Activated T-helper 1 cell treated with Interleukin-2 at 50 U/mL for 16 hours (primary cell): Measurements from ENCODE around the gene SPTLC2.
"Not testable (repeated sequence)": the region's sequence is repeated elsewhere in the genome, so short reads cannot be mapped to it uniquely, and the experiment has no call there.

Experiments
- DNase-seq: peaks from one replicate; pipeline ENCODE4 v3.0.0-alpha.2; 2020; ENCODE audit warnings: low read depth

SPTLC2 gene, protein sequence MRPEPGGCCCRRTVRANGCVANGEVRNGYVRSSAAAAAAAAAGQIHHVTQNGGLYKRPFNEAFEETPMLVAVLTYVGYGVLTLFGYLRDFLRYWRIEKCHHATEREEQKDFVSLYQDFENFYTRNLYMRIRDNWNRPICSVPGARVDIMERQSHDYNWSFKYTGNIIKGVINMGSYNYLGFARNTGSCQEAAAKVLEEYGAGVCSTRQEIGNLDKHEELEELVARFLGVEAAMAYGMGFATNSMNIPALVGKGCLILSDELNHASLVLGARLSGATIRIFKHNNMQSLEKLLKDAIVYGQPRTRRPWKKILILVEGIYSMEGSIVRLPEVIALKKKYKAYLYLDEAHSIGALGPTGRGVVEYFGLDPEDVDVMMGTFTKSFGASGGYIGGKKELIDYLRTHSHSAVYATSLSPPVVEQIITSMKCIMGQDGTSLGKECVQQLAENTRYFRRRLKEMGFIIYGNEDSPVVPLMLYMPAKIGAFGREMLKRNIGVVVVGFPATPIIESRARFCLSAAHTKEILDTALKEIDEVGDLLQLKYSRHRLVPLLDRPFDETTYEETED

DNA sequence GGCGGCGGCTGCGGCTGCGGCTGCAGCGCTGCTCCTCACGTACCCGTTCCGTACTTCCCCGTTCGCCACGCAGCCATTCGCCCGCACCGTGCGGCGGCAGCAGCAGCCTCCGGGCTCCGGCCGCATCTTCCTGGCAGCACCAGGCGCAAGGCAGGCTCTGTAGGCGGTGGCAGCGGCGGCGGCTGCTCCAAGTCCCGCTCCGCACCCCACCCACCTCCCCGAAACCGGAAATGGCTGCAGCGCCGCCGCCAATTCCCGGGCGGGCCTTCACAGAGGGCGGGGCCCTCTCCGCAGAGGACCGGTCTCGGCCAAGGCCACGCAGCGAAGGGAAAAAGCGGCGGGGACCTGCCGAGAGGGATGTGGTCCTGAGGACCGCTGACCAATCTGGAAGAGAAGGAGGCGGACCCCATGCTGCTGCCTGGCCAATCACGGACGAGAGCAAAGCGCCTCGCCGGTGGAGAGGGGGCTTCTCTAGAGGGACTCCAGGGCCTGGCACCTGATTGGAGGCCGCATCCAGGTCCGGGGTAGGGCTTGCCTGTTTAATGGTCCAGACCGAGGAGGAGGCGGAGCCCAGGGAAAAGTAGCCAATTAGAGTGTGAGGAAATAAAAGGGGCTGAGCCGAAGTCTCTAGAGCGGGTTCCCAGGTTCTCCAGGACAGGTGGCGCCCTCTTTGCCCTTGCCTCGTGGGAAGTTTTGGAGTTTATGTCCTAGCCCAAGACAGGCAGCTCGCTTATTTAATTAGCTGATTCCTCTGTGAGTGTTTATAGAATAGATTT is at the start of gene SPTLC2:
TSS of gene SPTLC2 (minus strand) at position 184 of the 776 bp plus-strand sequence. CDS start at position 126, 58 bp downstream.
- peak; percentile 93 for DNase-seq

DNA sequence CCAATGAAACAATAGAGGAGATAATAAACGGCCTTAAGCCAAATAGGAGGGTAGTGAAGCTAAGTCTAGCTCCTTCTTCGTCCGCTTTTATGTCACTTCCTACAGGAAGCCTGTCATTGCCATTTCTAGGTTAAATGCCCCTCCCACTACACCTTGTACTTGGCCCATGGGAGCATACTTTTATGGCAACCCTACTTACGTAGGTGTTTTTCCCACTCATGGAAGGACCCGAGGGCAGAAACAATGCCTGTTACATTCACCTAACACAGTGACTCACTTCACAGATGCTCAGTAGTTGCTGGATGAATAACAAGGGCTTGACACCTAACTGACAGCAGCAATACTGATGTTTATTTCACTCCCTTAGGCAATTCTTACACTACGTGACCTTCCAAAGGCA is 46.9 kb upstream of the SPTLC2 start:
- no peak for DNase-seq

DNA sequence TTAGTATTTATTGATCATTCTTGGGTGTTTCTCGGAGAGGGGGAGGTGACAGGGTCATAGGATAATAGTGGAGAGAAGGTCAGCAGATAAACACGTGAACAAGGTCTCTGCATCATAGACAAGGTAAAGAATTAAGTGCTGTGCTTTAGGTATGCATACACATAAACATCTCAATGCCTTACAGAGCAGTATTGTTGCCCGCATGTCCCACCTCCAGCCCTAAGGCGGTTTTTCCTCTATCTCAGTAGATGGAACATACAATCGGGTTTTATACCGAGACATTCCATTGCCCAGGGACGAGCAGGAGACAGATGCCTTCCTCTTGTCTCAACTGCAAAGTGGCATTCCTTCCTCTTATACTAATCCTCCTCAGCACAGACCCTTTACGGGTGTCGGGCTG is 45.1 kb upstream of the SPTLC2 start:
- DNase-seq, result not testable (repeated sequence)

DNA sequence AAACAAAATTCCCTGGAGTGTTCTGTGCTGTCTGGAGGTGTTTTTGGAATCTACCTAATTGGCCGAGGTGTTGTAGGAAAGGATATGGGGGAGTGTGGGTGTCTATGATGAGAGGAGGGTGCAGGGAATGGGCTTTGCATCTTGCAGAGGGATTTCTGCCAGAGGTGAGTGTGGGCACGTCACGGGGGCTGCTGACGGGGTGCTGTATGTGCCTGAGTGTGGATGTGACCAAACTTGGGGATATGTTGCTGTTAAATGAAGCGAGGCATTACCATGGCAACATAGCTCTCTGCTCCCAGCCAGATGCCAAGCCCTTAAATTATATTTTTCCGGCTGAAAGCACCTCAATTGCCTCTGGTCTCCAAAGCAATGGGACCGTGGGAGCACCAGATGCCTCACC is 44.3 kb upstream of the SPTLC2 start:
- no peak for DNase-seq

DNA sequence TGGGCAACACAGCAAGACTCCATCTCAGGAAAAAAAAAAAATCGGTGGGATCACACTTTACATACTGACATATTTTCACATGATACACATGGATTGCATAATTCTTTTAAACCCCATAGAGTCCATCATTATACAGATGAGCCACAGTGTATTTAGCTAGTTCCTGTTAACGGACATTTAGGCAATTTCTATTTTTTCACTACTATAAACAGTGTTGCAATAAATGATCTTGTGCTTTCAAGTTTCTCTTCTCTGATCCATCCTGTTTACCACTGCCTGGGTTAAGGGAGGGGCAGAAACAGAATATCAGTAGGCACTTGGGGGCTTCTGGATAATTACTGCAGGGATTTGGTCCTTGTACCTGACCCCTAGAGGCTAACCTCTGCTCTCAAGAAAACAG is 43.4 kb upstream of the SPTLC2 start:
- no peak for DNase-seq

DNA sequence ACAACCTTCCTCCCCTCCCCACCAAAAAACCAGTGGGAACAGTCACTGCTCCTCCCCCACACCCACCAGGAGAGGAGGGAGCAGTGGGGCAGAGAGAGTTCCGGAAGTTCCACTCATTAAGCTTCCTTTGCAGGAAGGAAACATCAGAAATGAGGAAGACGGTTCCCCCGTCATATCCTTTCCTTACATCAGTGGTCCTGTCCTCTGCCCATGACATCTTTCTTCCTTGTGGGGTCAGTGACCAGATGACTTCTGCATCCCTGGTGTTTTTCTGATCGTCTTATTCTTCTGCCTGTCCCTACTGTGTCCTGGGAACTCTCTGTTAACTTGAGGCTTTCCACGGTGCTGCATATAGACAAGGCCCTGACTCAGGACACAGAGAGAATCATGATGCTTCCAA is 40.8 kb upstream of the SPTLC2 start:
- no peak for DNase-seq

DNA sequence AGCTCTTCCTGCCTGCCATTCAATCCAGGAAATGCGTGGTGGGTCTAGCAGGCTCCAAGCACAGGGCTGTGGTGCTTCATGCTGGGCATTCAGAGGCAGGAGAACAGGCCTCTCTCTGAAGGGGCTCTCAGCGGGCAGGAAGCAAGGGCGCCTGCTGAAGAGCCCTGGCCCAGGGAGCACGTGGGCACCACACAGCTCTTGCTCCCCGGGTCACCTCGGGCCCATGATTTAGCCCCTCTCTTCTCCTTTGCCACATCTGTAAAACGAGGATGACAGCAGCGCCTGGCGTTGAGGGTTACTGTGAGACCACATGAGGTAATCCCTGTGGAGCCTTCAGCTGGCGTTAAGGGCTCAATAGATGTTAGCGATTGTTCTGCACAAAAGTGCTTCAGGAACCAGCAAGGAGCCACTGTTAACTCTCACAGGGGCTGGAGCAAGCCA is 37.6 kb upstream of the SPTLC2 start:
- no peak for DNase-seq

DNA sequence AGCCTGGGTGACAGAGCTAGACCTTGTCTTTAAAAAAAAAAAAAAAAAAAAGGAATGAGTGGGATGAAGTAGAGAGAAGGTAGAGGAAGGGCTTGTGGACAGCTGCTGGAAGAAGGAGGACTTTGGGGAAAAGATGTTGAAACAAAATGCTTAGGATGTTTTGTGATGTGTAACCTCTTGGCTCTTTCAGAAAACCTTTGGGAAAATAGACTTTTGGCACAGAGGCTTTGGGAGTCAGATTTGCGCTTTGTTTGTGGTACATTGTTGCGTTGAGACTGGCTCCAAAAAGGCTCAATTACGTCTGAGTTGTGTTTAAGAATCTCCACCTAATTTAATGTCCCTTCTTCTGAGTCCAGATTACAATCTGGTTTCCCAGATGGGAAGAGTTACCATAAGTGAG is 32.9 kb upstream of the SPTLC2 start:
- DNase-seq, result no peak

DNA sequence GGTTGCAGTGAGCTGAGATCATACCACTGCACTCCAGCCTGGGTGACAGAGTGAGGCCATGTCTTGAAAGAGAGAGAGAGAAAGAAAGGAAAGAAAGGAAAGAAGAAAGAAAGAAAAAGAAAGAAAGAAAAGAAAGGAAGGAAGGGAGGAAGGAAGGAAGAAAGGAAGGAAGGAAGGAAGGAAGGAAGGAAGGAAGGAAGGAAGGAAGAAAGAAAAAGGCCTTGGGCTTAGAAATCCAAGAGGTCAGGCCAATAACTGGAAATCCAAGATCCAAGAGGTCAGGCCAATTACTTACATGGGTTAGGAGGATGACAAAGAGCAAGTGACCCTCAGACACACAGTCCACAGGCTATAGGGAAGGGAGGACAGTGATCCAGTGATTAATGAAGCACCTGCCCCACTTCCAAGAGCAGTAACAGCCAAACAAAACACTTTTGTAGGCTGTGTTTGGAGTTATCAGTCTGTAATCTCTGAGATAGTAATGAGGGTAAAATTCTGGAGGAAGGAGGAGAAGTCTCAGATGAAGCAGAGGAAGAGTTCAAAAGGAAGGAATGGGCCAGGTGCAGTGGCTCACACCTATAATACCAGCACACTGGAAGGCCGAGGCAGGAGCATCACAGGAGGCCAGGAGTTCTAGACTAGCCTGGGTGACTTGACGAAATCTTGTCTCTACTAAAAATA is 32.2 kb upstream of the SPTLC2 start:
- DNase-seq, result no peak

DNA sequence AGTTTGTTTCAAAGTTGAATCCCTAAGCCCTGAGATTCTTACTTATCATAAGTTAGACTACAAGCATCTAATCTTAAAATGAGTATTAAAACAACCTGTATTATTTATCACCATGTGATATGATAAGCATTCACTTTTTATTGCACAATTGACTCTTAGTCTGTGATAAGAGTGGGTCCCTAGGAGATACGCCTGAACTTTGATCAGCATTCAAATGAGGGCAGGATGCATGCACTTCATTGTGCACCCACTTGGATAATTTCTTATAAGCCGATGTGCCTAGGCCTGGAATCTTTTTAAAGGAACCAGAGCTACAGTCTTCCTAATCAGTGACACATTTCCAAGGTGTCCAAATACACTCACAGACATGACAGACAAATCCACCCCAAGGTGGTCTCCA is 31.4 kb upstream of the SPTLC2 start:
- DNase-seq, result no peak

DNA sequence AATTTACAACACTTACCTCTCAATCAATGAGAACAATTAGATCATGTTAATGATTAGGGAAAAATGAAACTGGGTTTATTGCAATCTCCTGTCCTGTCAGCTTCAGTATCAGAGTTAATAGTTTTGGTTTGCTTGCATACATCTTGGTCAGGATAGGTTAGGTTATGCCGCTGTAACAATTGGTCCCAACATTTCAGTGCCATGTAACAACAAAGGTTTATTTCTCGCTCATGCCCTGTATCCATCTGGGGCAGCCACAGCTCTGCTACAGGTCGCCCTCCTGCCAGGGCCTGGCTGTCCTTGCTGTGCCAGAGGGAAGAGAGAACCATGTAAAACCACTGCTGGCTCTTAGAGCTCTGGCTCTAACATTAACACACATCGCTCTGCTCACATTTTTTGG is 30.5 kb upstream of the SPTLC2 start:
- no peak for DNase-seq

DNA sequence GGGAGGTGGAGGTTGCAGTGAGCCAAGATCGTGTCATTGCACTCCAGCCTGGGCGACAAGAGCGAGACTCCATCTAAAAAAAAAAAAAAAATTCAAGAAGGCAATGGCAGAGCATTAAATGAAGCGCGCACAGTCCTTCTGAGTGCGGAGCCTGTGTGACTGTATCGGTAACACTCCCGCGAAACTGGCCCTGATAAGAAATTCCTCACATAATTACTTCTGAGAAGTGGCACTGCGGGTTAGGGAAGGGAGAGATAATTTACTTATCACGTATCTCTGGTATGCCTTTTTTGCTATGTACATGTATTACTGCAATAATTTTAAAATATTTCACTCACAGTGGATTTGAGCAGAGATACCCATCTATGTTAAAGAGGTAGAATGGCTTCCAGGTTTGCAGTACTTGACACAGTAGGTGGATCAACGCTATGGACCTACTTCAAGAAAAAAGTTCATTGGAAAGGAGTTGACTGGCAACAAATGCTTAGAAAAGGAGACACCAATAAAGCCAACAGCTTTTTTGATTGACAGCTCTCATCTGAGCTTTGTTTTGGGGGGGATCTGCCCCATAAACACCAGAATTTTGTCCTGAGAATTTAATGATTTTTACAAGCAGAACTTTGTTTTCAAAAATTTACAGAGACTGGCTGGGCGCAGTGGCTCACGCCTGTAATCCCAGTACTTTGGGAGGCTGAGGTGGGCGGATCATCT is 29.2 kb upstream of the SPTLC2 start:
- DNase-seq, result no peak

DNA sequence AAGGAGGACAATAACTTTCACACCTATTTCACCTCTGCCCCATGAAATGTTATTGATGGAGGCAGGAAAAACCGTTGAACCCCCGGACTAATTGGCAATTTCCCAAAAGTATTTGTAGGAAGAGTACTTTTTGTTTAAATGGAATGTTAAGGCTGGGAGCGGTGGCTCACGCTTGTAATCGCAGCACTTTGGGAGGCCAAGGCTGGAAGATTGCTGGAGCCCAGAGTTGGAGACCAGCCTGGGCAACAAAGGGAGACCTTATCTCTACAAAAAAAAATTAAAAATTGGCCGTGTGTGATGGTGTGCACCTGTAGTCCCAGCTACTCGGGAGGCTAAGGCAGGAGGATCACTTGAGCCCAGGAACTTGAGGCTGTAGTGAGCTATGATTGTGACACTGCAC is 26.0 kb upstream of the SPTLC2 start:
- DNase-seq, result no peak

DNA sequence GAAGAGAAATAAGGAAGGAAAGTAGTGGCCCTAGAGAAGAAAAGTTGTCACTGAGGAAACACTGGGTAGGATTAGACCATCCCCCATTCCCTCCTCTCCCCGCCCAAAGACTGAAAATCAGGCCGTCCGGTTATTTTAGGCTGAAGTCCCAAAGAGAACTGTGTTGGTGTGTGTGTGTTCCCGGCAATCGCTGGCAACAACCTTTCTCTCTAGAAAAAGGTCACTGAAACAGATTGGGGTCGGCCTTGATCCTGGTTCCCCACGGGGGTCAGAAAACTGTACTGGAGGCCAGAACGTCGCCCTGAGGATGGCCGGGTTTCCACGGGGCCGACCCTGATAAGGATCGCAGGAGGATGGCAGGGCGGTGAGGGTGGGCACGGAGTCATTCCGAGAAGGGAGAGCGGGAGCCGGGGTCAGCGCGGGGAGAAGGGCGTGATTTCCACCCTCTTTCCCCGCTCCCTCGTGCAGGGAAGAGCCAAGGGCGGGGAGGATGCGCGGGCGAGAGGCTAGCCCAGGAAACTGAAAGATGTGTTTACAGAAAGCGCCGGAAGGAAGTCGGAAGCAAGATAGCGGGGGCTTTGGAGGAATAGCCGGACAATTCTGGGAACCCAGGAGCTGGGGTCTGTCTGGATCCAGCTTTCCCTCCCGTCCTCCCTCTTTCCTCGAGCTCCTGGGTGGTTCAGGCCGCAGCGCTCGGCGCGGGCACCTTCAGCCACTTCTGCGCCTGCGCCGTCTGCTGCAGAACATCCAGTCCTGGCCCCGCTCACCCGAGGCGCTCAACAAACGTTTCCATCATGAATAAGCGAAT is 25.3 kb upstream of the SPTLC2 start:
- DNase-seq, result peak; percentile 52

DNA sequence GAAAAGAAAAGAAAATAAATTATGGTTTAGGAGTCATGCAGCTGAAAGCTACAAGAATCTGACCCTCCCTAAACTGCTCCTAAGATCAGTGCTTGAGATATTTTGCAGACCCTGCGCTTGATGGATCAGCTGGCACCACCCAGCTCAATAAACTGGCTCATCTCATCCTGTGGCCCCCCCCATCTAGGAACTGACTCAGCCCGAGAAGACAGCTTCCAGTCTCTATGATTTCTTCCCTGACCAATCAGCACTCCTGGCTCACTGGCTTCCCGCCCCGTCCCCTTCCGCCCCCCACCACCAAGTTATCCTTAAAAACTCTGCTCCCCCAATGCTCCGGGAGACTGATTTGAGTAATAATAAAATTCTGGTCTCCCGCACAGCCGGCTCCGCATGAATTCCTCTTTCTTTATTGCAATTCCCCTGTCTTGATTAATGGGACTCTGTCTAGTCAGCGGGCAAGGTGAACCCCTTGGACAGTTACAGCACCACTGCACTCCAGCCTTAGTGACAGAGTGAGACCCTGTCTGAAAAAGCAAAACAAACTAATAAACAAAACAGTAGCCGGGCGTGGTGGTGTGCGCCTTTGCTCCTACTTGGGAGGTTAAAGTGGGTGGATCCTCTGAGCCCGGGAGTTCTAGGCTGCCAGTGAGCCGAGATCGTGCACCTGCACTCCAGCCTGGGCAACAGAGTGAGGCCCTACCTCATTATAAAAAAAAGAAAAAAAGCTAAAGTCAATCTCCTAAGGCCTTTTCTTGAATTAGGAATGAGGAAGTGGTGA is 24.5 kb upstream of the SPTLC2 start:
- DNase-seq, result no peak

DNA sequence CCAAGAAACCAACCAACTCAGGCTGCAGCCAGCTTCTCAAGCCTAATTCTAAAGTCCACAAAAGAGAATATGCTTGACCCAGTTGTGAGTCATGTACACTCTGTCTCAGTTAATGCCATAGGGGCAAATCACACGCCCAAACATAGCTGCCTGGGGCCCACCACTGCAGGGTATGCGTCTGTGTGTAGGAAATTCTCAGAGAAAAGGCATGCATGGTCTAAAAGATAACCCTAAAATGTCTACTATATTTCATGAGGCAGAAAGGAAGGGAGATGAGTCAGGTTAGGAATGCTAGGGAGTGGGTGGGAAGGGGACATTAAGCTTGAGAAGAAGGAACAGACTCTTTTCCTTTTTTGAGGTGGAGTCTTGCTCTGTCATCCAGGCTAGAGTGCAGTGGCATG is 22.3 kb upstream of the SPTLC2 start:
- no peak for DNase-seq

DNA sequence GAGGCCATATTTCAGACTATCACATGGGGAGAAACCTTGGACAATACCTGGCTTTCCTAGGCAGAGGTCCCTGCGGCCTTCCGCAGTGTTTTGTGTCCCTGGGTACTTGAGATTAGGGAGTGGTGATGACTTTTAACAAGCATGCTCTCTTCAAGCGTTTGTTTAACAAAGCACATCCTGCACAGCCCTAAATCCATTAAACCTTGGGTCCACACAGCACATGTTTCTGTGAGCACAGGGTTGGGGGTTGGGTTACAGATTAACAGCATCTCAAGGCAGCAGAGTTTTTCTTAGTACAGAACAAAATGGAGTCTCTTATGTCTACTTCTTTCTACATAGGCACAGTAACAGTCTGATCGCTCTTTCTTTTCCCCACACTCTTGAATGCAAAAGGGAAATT is 19.4 kb upstream of the SPTLC2 start:
- DNase-seq, result not testable (repeated sequence)

DNA sequence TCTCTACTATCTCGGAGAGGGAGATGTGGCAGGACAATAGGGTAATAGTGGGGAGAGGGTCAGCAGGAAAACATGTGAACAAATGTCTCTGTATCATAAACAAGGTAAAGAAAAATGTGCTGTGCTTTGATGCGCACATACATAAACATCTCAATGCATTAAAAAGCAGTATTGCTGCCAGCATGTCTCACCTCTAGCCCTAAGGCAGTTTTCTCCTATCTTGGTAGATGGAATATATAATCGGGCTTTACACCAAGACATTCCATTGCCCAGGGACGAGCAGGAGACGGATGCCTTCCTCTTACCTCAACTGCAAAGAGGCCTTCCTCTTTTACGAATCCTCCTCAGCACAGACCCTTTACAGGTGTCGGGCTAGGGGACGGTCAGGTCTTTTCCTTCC is 19.0 kb upstream of the SPTLC2 start:
- DNase-seq, result not testable (repeated sequence)

DNA sequence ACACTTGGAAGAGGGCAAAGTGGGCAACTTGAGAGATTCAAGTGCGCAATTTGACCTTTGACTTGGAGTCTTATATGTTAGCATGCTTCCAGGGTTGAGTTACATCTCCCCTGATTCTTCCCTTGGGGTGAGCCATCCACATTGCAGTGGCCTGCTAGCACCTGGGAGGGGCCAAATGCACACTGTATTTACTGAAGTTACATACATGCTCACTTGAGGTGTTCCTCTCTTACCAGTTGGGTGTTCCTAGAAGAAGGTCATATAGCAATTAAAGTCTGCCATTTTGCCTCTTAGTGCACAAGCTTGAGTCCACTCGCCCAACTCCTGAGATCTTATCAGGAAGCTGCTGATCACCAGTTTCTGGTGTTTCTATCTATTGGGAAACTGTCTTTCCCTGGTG is 13.7 kb upstream of the SPTLC2 start:
- no peak for DNase-seq

DNA sequence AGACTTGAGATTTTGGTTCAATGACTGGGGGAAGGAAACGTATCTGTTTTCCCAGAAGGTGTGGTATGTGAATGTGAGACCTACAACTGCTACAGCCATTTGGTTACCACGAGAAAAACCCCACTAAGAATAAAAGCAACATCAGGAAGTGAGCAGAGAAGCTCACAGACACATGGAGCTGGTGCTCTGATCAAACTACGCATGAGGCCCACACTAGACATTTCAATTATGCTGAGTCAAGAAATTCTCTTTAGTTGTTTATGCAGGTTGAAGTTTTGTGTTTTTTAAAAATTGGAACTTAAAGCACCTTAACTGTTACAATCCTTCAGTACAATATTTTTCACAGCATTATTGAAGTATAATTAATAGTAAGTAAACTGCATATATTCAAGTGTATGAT is 8.9 kb upstream of the SPTLC2 start:
- no peak for DNase-seq
